IPS DF 6.9 (cell line): Measurements from ENCODE around the gene MIEF1.
"Not testable (repeated sequence)": the region's sequence is repeated elsewhere in the genome, so short reads cannot be mapped to it uniquely, and the experiment has no call there.

Experiments used
- DNase-seq: peaks from one replicate; pipeline ENCODE4 v3.0.0-alpha.2; 2013; ENCODE audit warnings: low read depth, low spot score
- H3K27ac ChIP-seq: one replicate; pipeline ENCODE4 v1.5.1; 2013; ENCODE audit warnings: low read length, control low read depth
- H3K27me3 ChIP-seq: 2 replicates; pipeline ENCODE4 v1.6.1; 2013; ENCODE audit warnings: mild to moderate bottlenecking, low read length; ENCODE audit not compliant: control insufficient read depth, insufficient read depth
- H3K36me3 ChIP-seq: 2 replicates; pipeline ENCODE4 v1.6.1; 2013; ENCODE audit warnings: low read length; ENCODE audit not compliant: control insufficient read depth, insufficient read depth
- H3K4me1 ChIP-seq: 2 replicates; pipeline ENCODE4 v1.6.1; 2013; ENCODE audit warnings: low read length; ENCODE audit not compliant: control insufficient read depth, insufficient read depth
- H3K4me3 ChIP-seq: 2 replicates; pipeline ENCODE4 v1.5.1; 2013; ENCODE audit warnings: mild to moderate bottlenecking, low read length
- H3K9me3 ChIP-seq: 2 replicates; pipeline ENCODE4 v1.6.1; 2013; ENCODE audit warnings: low read length, inconsistent platforms; ENCODE audit not compliant: control insufficient read depth, insufficient read depth
- WGBS: extraction: QIAGEN DNeasy Blood & Tissue Kit; methylation state at CpG from one replicate; pipeline ENCODE4 v1.1.7; 2013; ENCODE audit warnings: mixed read lengths, missing lambda C conversion rate; ENCODE audit not compliant: insufficient read length, insufficient coverage; 5-methylcytosine and 5-hydroxymethylcytosine counted together

The MIEF1 gene

GRCh38 chr22:39514373-39514973 is 12.4 kb downstream of the MIEF1 start:
- H3K9me3 ChIP-seq = no peaks in the 10 kb centered on the region
- H3K4me1 ChIP-seq = 0 out of 2 replicates have a peak, but pooled peaks cover 3% of the 10 kb centered on the region
- H3K27me3 ChIP-seq = peaks cover 13% of the 10 kb centered on the region
- H3K27ac ChIP-seq = no peak overlapping the region
- H3K4me3 ChIP-seq = no peak overlapping the region
- WGBS = no CpG with 5 or more reads among the region's 8 CpGs
- no peak for DNase-seq
- peaks cover 28% of the 10 kb centered on the region for H3K36me3 ChIP-seq

- Histone ChIP-seq H3K36me3 (peaks cover 28% of the 10 kb centered on the region), H3K9me3 (no peaks in the 10 kb centered on the region), H3K4me1 (0 out of 2 replicates have a peak, but pooled peaks cover 3% of the 10 kb centered on the region), H3K27ac (no peak overlapping the region), H3K4me3 (no peak overlapping the region), H3K27me3 (peaks cover 10% of the 10 kb centered on the region)
- WGBS = no CpG with 5 or more reads among the region's 12 CpGs
- no peak for DNase-seq
These were observed 13.4 kb downstream of the MIEF1 start for GRCh38 chr22:39515266-39516050.

DNA sequence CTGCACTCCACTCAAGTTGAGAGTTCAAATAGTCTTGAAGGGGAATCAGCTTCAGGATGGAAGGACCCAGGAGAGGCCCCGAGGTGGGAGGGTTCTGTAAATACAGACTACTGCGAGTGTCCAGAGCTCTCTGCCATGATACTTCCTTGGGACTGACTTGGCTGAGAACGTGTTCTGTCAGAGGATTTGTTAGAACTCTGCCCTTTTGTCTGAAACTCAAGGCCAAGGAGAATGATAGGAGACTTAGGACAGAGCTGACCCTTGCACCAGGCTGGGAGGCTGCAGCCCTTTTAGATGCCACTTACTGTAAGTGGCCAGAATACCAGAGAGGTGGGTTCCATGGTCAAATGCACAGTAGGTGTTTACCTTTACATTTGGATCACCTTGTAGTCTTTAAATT is 15.4 kb downstream of the MIEF1 start:
- no peak for DNase-seq
- Histone ChIP-seq H3K9me3 (no peaks in the 10 kb centered on the region), H3K4me3 (no peak overlapping the region), H3K36me3 (peaks cover 29% of the 10 kb centered on the region), H3K27me3 (no peaks in the 10 kb centered on the region), H3K27ac (no peak overlapping the region), H3K4me1 (0 out of 2 replicates have a peak, but pooled peaks cover 3% of the 10 kb centered on the region)
- no CpG with 5 or more reads among the region's 3 CpGs for WGBS

DNA sequence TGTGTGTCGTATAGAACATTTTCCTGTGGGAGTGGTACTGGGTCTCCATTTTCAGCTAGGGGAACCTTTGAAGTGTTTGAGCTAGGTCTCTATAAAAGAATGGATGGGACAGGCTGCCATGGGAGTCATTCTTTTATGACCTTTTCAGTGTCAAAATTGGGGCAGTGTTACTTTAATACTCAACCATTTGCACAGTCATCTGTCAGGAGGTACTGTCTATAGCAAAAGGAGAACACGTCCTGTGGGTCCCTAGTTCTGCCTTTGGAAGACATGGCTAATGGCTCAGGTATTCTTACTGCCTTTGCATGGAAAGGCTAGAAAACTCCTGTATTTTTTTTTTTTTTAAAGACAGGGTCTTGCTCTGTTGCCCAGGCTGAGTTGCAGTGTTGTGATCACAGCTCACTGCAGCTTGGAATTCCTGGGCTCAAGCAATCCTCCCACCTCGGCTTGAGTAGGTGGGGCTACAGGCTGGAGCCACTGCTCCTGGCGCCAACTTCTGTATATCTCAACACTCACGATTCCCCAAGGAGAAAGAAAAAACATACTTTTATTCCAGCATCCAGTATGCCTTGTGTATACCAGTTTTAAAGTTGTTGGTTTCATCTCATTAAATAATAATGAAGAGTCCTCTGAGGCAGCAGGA is 16.2 kb downstream of the MIEF1 start:
- no peak for DNase-seq
- H3K4me3 ChIP-seq = no peak overlapping the region
- no CpG with 5 or more reads among the region's 5 CpGs for WGBS
- H3K36me3 ChIP-seq = peaks cover 36% of the 10 kb centered on the region
- H3K9me3 ChIP-seq = no peaks in the 10 kb centered on the region
- no peak overlapping the region for H3K27ac ChIP-seq
- H3K27me3 ChIP-seq = no peaks in the 10 kb centered on the region
- 0 out of 2 replicates have a peak, but pooled peaks cover 3% of the 10 kb centered on the region for H3K4me1 ChIP-seq

GRCh38 chr22:39518996-39519680 is 17.0 kb downstream of the MIEF1 start:
- peak overlapping the region; percentile 66; the same call in 1 of the 2 replicates for H3K4me3 ChIP-seq
- H3K4me1 ChIP-seq = 0 out of 2 replicates have a peak, but pooled peaks cover 5% of the 10 kb centered on the region
- no peaks in the 10 kb centered on the region for H3K27me3 ChIP-seq
- no CpG with 5 or more reads among the region's 24 CpGs for WGBS
- DNase-seq = no peak
- no peak overlapping the region for H3K27ac ChIP-seq
- no peaks in the 10 kb centered on the region for H3K9me3 ChIP-seq
- peaks cover 31% of the 10 kb centered on the region for H3K36me3 ChIP-seq

- H3K4me1 ChIP-seq = 0 out of 2 replicates have a peak, but pooled peaks cover 5% of the 10 kb centered on the region
- no peaks in the 10 kb centered on the region for H3K27me3 ChIP-seq
- H3K4me3 ChIP-seq = peak overlapping the region; percentile 97; the same call in 1 of the 2 replicates
- WGBS = no CpG with 5 or more reads among the region's 47 CpGs
- no peaks in the 10 kb centered on the region for H3K9me3 ChIP-seq
- H3K36me3 ChIP-seq = peaks cover 35% of the 10 kb centered on the region
- no peak overlapping the region for H3K27ac ChIP-seq
- DNase-seq = peak; percentile 96
These were observed 17.7 kb downstream of the MIEF1 start for GRCh38 chr22:39519681-39520225.

GRCh38 chr22:39520226-39521105 is 18.4 kb downstream of the MIEF1 start, which contains the start of gene ATF4:
TSS of gene ATF4 (plus strand) at chr22:39520562. CDS start at chr22:39521446, 884 bp downstream.
- H3K36me3 ChIP-seq = peaks cover 28% of the 10 kb centered on the region
- 0 out of 2 replicates have a peak, but pooled peaks cover 5% of the 10 kb centered on the region for H3K4me1 ChIP-seq
- no peaks in the 10 kb centered on the region for H3K9me3 ChIP-seq
- no peaks in the 10 kb centered on the region for H3K27me3 ChIP-seq
- peak within 1 kb of the TSS; percentile 97 for H3K4me3 ChIP-seq
- H3K27ac ChIP-seq = no peak within 1 kb of the TSS
- no CpG with 5 or more reads among the region's 86 CpGs for WGBS
- no peak for DNase-seq

- not testable (repeated sequence) for H3K27ac ChIP-seq, DNase-seq, H3K9me3 ChIP-seq, H3K27me3 ChIP-seq, H3K4me1 ChIP-seq
- Histone ChIP-seq H3K36me3 (peaks cover 27% of the 10 kb centered on the region), H3K4me3 (peak overlapping the region; percentile 97; the same call in 1 of the 2 replicates)
- no CpG with 5 or more reads among the region's 28 CpGs for WGBS
These were observed 19.2 kb downstream of the MIEF1 start for GRCh38 chr22:39521106-39521885.

- H3K4me3 ChIP-seq, H3K27ac ChIP-seq, DNase-seq, H3K4me1 ChIP-seq, H3K9me3 ChIP-seq, H3K27me3 ChIP-seq: not testable (repeated sequence)
- peaks cover 27% of the 10 kb centered on the region for H3K36me3 ChIP-seq
- WGBS = no CpG with 5 or more reads among the region's 5 CpGs
These were observed 20.0 kb downstream of the MIEF1 start for GRCh38 chr22:39522091-39522490.
